Suprapubic skin (tissue), 4 donors: ENCODE data around the gene ARRDC3.

ENCODE experiments used
- EP300 ChIP-seq: sonication (generic); formaldehyde crosslinking; IDR thresholded peaks from one replicate; pipeline ENCODE4 v1.6.1; 2017; ENCODE audit warnings: antibody characterized with exemption
- POLR2A ChIP-seq, 2 donors: fragments of 450-650 bp; IDR thresholded peaks; one replicate each; pipeline ENCODE4 v1.6.1; 2017; ENCODE audit warnings: antibody characterized with exemption in 2 of 2, mild to moderate bottlenecking in 2 of 2, moderate library complexity in 2 of 2
- POLR2AphosphoS5 ChIP-seq, 3 donors: sonication (generic); formaldehyde crosslinking; IDR thresholded peaks; one replicate each; pipeline ENCODE4 v1.6.1; 2017; ENCODE audit warnings: antibody characterized with exemption in 3 of 3
- TF ChIP-seq, protein P1 (sequence below), 2 donors: fragments of 200-600 bp in 1 of 2; fragments of 450-650 bp in 1 of 2; sonication (generic) in 1 of 2; IDR thresholded peaks; one replicate each; pipeline ENCODE4 v1.5.1; 2016 to 2019; ENCODE audit warnings: antibody characterized with exemption in 2 of 2, mild to moderate bottlenecking in 1 of 2, moderate library complexity in 1 of 2

GRCh38 chr5:91409304-91409703, 26.2 kb upstream of the ARRDC3 start:
- no peak for TF ChIP-seq POLR2AphosphoS5 (IDR thresholded peaks at IDR 0.05)
- TF ChIP-seq, protein P1, sequence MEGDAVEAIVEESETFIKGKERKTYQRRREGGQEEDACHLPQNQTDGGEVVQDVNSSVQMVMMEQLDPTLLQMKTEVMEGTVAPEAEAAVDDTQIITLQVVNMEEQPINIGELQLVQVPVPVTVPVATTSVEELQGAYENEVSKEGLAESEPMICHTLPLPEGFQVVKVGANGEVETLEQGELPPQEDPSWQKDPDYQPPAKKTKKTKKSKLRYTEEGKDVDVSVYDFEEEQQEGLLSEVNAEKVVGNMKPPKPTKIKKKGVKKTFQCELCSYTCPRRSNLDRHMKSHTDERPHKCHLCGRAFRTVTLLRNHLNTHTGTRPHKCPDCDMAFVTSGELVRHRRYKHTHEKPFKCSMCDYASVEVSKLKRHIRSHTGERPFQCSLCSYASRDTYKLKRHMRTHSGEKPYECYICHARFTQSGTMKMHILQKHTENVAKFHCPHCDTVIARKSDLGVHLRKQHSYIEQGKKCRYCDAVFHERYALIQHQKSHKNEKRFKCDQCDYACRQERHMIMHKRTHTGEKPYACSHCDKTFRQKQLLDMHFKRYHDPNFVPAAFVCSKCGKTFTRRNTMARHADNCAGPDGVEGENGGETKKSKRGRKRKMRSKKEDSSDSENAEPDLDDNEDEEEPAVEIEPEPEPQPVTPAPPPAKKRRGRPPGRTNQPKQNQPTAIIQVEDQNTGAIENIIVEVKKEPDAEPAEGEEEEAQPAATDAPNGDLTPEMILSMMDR (IDR thresholded peaks at IDR 0.05), result no peak
- TF ChIP-seq POLR2A (IDR thresholded peaks at IDR 0.05), result no peak
- TF ChIP-seq EP300, result no peak
